Activated naive CD4-positive, alpha-beta T cell treated with anti-CD3 and anti-CD28 coated beads for 36 hours (primary cell): ENCODE results near the gene SAMD7. TPM values are rescaled to one million over a fixed set of nuclear protein-coding genes. Genes with fewer than 3 reads are reported as not detected.
A peak's percentile ranks its signal among the peaks of the same experiment; 100 is the strongest.

Experiments used
- CTCF ChIA-PET: fragments of 350-600 bp; sonication (Branson Sonifier 250); formaldehyde crosslinking; loops from one replicate; lab custom pipeline; 2021; ENCODE audit warnings: antibody characterized with exemption; lab: Charles Lee
- DNase-seq: peaks from one replicate; pipeline ENCODE4 v3.0.0-alpha.2; 2020
- H3K27ac Mint-ChIP-seq: one replicate; pipeline ENCODE4 v1.8.0; 2021; ENCODE audit warnings: mild to moderate bottlenecking, mixed read lengths
- H3K27me3 Mint-ChIP-seq: one replicate; pipeline ENCODE4 v1.8.0; 2021; ENCODE audit warnings: low read depth, mixed read lengths
- H3K36me3 Mint-ChIP-seq: one replicate; pipeline ENCODE4 v1.8.0; 2021; ENCODE audit warnings: low read depth, mixed read lengths
- H3K4me1 Mint-ChIP-seq: one replicate; pipeline ENCODE4 v1.8.0; 2021; ENCODE audit warnings: low read depth, mixed read lengths
- H3K4me3 Mint-ChIP-seq: one replicate; pipeline ENCODE4 v1.8.0; 2021; ENCODE audit warnings: mild to moderate bottlenecking, moderate library complexity, mixed read lengths
- H3K9me3 Mint-ChIP-seq: one replicate; pipeline ENCODE4 v1.8.0; 2021; ENCODE audit warnings: mixed read lengths
- intact Hi-C: fragments of 100-400 bp; cut with micrococcal nuclease; formaldehyde crosslinking; loops from one replicate; pipeline ENCODE4 v1.15.1; 2023
- total RNA-seq, 2 experiments: library from RNA; stranded (reverse); gene quantifications; one replicate each; pipeline ENCODE4 v1.2.3, GENCODE V29; 2021

The SAMD7 gene
- total RNA-seq, 2 experiments from 2014 or later, result not detected

DNA sequence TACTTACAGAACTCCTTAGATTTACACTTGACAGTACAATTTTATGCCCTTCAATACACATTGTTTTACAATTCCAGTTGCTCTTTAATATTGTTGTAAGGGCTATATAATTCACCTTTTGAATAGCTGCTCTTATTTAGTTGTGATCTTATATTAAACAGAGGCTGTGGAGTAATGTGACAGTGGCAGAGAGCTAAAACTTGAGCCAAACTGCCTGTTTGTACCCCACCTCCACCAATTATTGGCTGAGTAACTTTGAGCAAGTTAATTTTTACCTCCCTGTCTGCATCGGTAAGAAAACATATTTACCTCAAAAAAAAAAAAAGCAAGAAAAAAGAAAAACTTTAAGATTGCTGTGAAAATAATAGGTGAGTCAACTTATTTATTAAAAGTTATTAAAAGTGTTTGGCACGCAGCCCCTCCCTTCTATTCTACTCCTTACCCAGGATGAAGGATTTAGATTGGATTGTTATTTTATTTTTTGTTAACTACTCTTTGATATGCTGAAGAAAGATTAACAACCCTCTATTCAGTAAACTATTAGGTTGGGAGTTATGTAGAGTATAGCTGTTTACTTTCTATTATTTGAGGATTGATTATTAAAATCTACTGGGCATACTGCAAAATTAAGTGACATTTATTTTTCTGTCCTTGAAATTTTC, 57.0 kb downstream of the SAMD7 start:
- Mint-ChIP-seq H3K36me3 (peaks cover 8% of the 10 kb centered on the region), H3K27ac (peak overlapping the region; percentile 20), H3K4me1 (peaks cover 66% of the 10 kb centered on the region), H3K27me3 (no peaks in the 10 kb centered on the region), H3K9me3 (peaks cover 6% of the 10 kb centered on the region), H3K4me3 (peak overlapping the region; percentile 96)
- DNase-seq, result no peak
- intact Hi-C loops, result loop anchor here (5.0 kb wide), 1 partner anchor 389 kb away; the partner anchor contains the start of gene SKIL
- CTCF ChIA-PET, result interaction anchor here (0.7 to 3.0 kb wide), 6 partner anchors 10 to 388 kb away, joined by 3 to 11 read pairs (median 4); no protein-coding TSS in a partner anchor

DNA sequence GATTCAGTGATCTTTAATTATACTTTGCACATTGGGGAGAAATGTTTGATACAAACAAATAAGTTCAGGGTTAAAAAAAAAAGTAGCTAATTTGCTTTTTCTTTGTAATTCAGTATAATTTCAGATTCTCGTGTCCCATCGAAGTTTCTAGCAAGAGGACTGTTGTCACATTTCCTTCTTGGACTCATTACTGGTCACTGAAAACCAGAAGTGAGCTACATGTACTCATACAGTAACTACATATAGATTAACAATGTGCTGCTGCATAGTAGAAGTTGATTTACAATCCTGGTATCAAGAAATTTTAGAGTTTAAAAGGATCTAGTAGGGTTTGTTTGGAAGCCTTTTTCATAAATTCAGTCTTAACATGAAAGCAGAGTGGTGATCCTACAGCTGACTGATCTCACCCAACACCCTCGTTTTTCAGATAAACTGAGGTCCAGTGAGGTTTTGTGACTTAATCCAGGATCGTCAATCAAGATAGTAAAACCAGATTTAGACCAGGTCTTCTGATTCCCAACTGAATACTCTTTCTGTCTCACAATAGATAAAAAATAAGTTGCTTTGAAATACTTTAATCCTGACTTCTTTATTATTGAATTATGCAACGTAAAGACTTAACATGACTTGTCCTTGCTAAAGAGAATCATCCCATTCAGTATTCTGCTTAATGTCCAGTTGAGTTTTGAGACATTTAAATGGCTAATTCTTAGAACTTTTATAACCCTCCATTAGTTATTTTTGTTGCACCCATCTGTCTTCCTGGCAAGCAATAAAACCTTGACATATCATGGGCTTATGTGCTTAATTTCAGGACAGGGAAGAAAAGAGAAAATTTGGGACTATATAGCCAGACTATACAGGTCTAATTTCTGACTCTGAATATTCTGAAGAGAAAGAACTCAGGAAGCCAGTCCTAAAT, 58.1 kb downstream of the SAMD7 start:
- peaks cover 3% of the 10 kb centered on the region for H3K9me3 Mint-ChIP-seq
- H3K27me3 Mint-ChIP-seq, result no peaks in the 10 kb centered on the region
- H3K4me1 Mint-ChIP-seq, result peaks cover 65% of the 10 kb centered on the region
- intact Hi-C loops, result loop anchor here (5.0 kb wide), 1 partner anchor 388 kb away; the partner anchor contains the start of gene SKIL
- CTCF ChIA-PET, result interaction anchor here (0.6 kb wide), 1 partner anchor 20 kb away, joined by 4 read pairs; no protein-coding TSS in a partner anchor
- H3K27ac Mint-ChIP-seq, result no peak overlapping the region
- H3K4me3 Mint-ChIP-seq, result peak overlapping the region; percentile 13
- no peak for DNase-seq
- H3K36me3 Mint-ChIP-seq, result peaks cover 10% of the 10 kb centered on the region

DNA sequence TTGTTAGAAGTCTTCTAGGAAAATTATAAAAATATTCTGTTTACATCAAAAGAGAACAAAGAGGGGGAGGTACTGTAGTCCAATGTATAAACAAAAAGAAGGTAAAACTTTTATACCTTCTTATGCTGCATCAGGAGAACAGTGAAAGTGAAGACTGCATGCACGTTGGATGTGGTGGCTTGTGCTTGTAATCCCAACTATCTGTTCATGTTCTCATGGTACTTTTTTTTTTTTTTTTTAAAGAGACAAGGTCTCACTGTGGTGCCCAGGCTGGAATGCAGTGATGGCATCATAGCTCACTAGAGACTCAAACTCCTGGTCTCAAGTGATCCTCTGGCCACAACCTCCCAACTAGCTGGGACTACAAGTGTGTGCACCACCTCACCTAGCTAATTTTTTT, 59.5 kb downstream of the SAMD7 start:
- no peaks in the 10 kb centered on the region for H3K9me3 Mint-ChIP-seq
- peaks cover 60% of the 10 kb centered on the region for H3K4me1 Mint-ChIP-seq
- CTCF ChIA-PET, result no interaction called here
- intact Hi-C loops, result no loop called here
- H3K4me3 Mint-ChIP-seq, result no peak overlapping the region
- peaks cover 11% of the 10 kb centered on the region for H3K36me3 Mint-ChIP-seq
- DNase-seq, result no peak
- no peaks in the 10 kb centered on the region for H3K27me3 Mint-ChIP-seq
- no peak overlapping the region for H3K27ac Mint-ChIP-seq

DNA sequence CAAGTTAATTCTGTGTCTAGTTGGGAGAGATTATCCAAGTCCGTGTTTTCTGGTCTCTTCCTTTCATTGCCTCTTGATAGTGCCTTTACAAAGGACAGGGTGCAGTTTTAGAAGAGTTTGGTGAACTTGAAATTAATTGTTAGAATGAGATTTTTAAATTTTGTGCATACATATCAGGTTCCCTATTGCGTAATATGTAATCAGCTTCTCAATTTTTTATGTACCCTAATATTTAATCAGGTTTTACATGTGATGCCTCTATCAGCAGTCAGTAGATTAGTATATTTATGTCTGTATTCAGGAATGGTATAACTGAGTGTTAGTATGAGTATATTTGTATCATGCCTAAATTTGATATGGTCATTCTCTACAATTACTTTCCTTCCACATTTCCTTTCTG, 60.1 kb downstream of the SAMD7 start:
- DNase-seq, result no peak
- Mint-ChIP-seq H3K4me1 (peaks cover 57% of the 10 kb centered on the region), H3K27ac (no peak overlapping the region), H3K9me3 (no peaks in the 10 kb centered on the region), H3K4me3 (no peak overlapping the region), H3K27me3 (no peaks in the 10 kb centered on the region), H3K36me3 (peaks cover 13% of the 10 kb centered on the region)
- CTCF ChIA-PET, result no interaction called here
- intact Hi-C loops, result no loop called here

DNA sequence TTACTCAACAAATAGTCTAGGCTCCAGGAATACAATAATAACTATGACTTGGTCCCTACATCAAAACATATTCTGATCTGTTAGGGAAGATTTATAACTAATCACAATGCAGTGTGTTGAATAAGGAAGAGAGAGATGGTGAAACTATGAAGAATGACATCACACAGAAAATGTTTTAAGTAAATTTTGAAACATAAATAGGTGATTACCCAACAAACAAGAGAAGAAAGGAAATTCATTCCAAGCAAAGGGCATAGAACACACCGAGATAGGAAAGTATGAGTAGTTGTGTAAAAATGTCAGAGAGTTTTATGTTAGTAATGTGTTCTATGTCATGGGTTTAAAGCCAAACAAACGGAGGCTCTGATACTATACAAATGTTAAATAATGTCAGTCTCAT, 68.7 kb downstream of the SAMD7 start:
- H3K36me3 Mint-ChIP-seq, result peaks cover 34% of the 10 kb centered on the region
- H3K27ac Mint-ChIP-seq, result peak overlapping the region; percentile 12
- CTCF ChIA-PET, result interaction anchor here (1.3 kb wide), 1 partner anchor 166 kb away, joined by 3 read pairs; no protein-coding TSS in a partner anchor

DNA sequence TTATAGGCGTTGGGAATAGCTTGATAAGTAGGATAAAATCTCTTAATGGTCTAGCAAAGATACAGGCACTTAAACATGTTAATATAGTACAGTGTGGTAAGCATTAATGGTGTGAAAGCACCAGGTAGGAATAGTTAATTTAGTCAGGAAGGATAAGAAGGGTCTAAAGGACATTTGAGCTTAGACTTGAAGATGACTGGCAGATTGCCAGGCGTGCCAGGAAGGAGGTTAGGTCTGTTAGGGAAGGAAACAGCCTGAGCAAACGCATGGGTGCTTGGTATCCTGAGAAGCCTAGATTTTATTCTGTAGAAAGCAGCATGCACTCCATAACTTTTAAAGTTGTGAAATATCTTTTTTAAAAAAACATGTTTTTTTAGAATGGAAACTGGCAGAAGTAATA, 72.9 kb downstream of the SAMD7 start:
- no peak overlapping the region for H3K4me3 Mint-ChIP-seq
- intact Hi-C loops, result no loop called here
- H3K36me3 Mint-ChIP-seq, result peaks cover 28% of the 10 kb centered on the region
- no peak overlapping the region for H3K27ac Mint-ChIP-seq
- no peaks in the 10 kb centered on the region for H3K9me3 Mint-ChIP-seq
- H3K4me1 Mint-ChIP-seq, result peaks cover 17% of the 10 kb centered on the region
- CTCF ChIA-PET, result no interaction called here
- no peak for DNase-seq
- no peaks in the 10 kb centered on the region for H3K27me3 Mint-ChIP-seq

More for the DNA sequence above, 68.7 kb downstream of the SAMD7 start:
- intact Hi-C loops, result loop anchor here (1.0 kb wide), 1 partner anchor 19 kb away; no protein-coding TSS in a partner anchor
- Mint-ChIP-seq H3K9me3 (no peaks in the 10 kb centered on the region), H3K4me1 (peaks cover 23% of the 10 kb centered on the region), H3K27me3 (no peaks in the 10 kb centered on the region), H3K4me3 (no peak overlapping the region)
- no peak for DNase-seq

Other genes starting within 250 kb of the SAMD7 start
- not detected for gene MECOM, start 247.9 kb upstream of the SAMD7 start, total RNA-seq
- gene TERC, start 146.5 kb upstream of the SAMD7 start, total RNA-seq, result 10 to 100 TPM; 16.0 to 20.4 TPM
- gene ACTRT3, start 142.0 kb upstream of the SAMD7 start, total RNA-seq, result under 1 TPM in 1 of 2 experiments, not detected in 1; 0.30 TPM
- gene MYNN, start 138.2 kb upstream of the SAMD7 start, total RNA-seq, result 10 to 100 TPM; 12.0 to 13.5 TPM
- under 1 TPM in 1 of 2 experiments, not detected in 1; 0.12 TPM for gene LRRIQ4, start 98.7 kb upstream of the SAMD7 start, total RNA-seq
- 1 to 10 TPM; 3.8 to 3.9 TPM for gene LRRC34, start 98.7 kb upstream of the SAMD7 start, total RNA-seq
- not detected for gene LRRC31, start 41.6 kb upstream of the SAMD7 start, total RNA-seq
- 10 to 100 TPM; 60.0 to 73.3 TPM for gene SEC62, start 55.2 kb downstream of the SAMD7 start, total RNA-seq
- gene GPR160, start 126.4 kb downstream of the SAMD7 start, total RNA-seq, result 10 to 100 TPM; 10.3 TPM